B cell (primary cell): ENCODE results near the gene SLC25A40. TPM values are rescaled to one million over a fixed set of nuclear protein-coding genes. Genes with fewer than 3 reads are reported as not detected.

Experiments used
- ATAC-seq: fragments of 200-7000 bp; cut with Tn5 transposase; one replicate; pipeline ENCODE4 v1.10.0; 2021; ENCODE audit warnings: low read depth, mild to moderate bottlenecking, moderate number of reproducible peaks, moderate library complexity
- CTCF ChIA-PET: fragments of 350-600 bp; sonication (Branson Sonifier 250); formaldehyde crosslinking; loops from one replicate; lab custom pipeline; 2021; ENCODE audit warnings: antibody characterized with exemption, inconsistent platforms; lab: Charles Lee
- POLR2A ChIA-PET: fragments of 350-600 bp; sonication (Branson Sonifier 250); formaldehyde crosslinking; loops from one replicate; lab custom pipeline; 2021; ENCODE audit warnings: antibody characterized with exemption; lab: Charles Lee
- DNase-seq: peaks from one replicate; pipeline ENCODE4 v3.0.0; 2013
- H2AFZ ChIP-seq: 2 replicates; pipeline ENCODE4 v1.6.1; 2012; ENCODE audit warnings: mild to moderate bottlenecking, low read depth, low read length; ENCODE audit not compliant: insufficient read depth, poor library complexity, severe bottlenecking
- H3K27ac ChIP-seq, 2 donors: 1 replicate in 1 of 2; 2 replicates in 1 of 2; pipeline ENCODE4 v1.5.1; 2012 to 2013; ENCODE audit warnings: low read length in 2 of 2, mild to moderate bottlenecking in 2 of 2, moderate library complexity in 1 of 2
- H3K27me3 ChIP-seq, 4 experiments: fragments of 200-600 bp in 1 of 4; sonication (generic) in 1 of 4; replicated peaks in 1 of 4; 1 replicate in 2 of 4; 2 replicates in 2 of 4; pipeline versions ENCODE4 v1.6.1 to v1.7.0; 2013 to 2016; ENCODE audit warnings: low read length in 3 of 4, mild to moderate bottlenecking in 2 of 4, mixed read lengths in 1 of 4, moderate library complexity in 1 of 4; ENCODE audit not compliant: insufficient read depth in 4 of 4, control insufficient read depth in 3 of 4; ENCODE audit errors: control extremely low read depth in 1 of 4
- H3K36me3 ChIP-seq, 2 experiments: replicated peaks in 1 of 2; 1 replicate in 1 of 2; 2 replicates in 1 of 2; pipeline versions ENCODE4 v1.6.1 to v1.7.1; 2013; ENCODE audit warnings: low read length in 1 of 2; ENCODE audit not compliant: insufficient read depth in 2 of 2, control insufficient read depth in 1 of 2; ENCODE audit errors: control extremely low read depth in 1 of 2, extremely low read depth in 1 of 2
- H3K4me1 ChIP-seq, 2 donors: fragments of 200-600 bp in 1 of 2; sonication (generic) in 1 of 2; 1 replicate in 1 of 2; 2 replicates in 1 of 2; pipeline versions ENCODE4 v1.5.1 to v1.6.1; 2013 to 2017; ENCODE audit warnings: low read length in 2 of 2; ENCODE audit not compliant: control insufficient read depth in 2 of 2, insufficient read depth in 2 of 2
- H3K4me2 ChIP-seq: replicated peaks from 2 replicates; pipeline ENCODE3; 2012; ENCODE audit warnings: mild to moderate bottlenecking, low read depth, low read length; ENCODE audit not compliant: poor library complexity, severe bottlenecking
- H3K4me3 ChIP-seq, 5 experiments: fragments of 200-600 bp in 1 of 5; sonication (generic) in 1 of 5; 1 replicate in 3 of 5; 2 replicates in 2 of 5; pipeline versions ENCODE4 v1.5.1 to v1.7.0; 2011 to 2016; ENCODE audit warnings: low read length in 4 of 5, mild to moderate bottlenecking in 4 of 5, low read depth in 2 of 5, control low read depth in 1 of 5, moderate library complexity in 1 of 5; ENCODE audit not compliant: insufficient read depth in 1 of 5; ENCODE audit errors: control extremely low read depth in 1 of 5, extremely low read depth in 1 of 5
- H3K79me2 ChIP-seq: fragments of 200-600 bp; sonication (generic); one replicate; pipeline ENCODE4 v1.6.0; 2016; ENCODE audit warnings: low read length; ENCODE audit not compliant: control insufficient read depth, insufficient read depth
- H3K9ac ChIP-seq: fragments of 200-600 bp; sonication (generic); 2 replicates; pipeline ENCODE4 v1.6.1; 2017; ENCODE audit warnings: mild to moderate bottlenecking, low read length, moderate library complexity
- H3K9me3 ChIP-seq, 3 donors: one replicate each; pipeline versions ENCODE4 v1.6.1 to v1.7.1; 2013; ENCODE audit warnings: low read length in 2 of 3; ENCODE audit not compliant: control insufficient read depth in 2 of 3, insufficient read depth in 1 of 3; ENCODE audit errors: control extremely low read depth in 1 of 3
- H4K20me1 ChIP-seq: 2 replicates; pipeline ENCODE4 v1.6.0; 2012; ENCODE audit warnings: mild to moderate bottlenecking, low read length; ENCODE audit not compliant: insufficient read depth, control insufficient read depth, poor library complexity, severe bottlenecking
- H3K27ac Mint-ChIP-seq: one replicate; pipeline ENCODE4 v1.8.0; 2021; ENCODE audit warnings: mixed read lengths
- H3K27me3 Mint-ChIP-seq: one replicate; pipeline ENCODE4 v1.8.0; 2021; ENCODE audit warnings: mixed read lengths
- H3K4me1 Mint-ChIP-seq: one replicate; pipeline ENCODE4 v1.8.0; 2021; ENCODE audit warnings: mixed read lengths
- H3K4me3 Mint-ChIP-seq: one replicate; pipeline ENCODE4 v1.8.0; 2021; ENCODE audit warnings: mixed read lengths
- H3K9me3 Mint-ChIP-seq: one replicate; pipeline ENCODE4 v1.8.0; 2022; ENCODE audit warnings: mixed read lengths; ENCODE audit not compliant: insufficient read depth
- EZH2 ChIP-seq: IDR thresholded peaks from 2 replicates; pipeline ENCODE4 v1.6.1; 2012; ENCODE audit warnings: borderline replicate concordance, low read depth, mild to moderate bottlenecking, moderate library complexity, low read length; ENCODE audit not compliant: insufficient read depth, poor library complexity, severe bottlenecking
- WGBS: methylation state at CpG from one replicate; pipeline ENCODE4 v1.1.5; 2013; ENCODE audit warnings: missing lambda C conversion rate; ENCODE audit not compliant: insufficient coverage; 5-methylcytosine and 5-hydroxymethylcytosine counted together
- intact Hi-C: fragments of 100-400 bp; cut with micrococcal nuclease; formaldehyde crosslinking; loops from one replicate; pipeline ENCODE4 v1.10.0; 2022
- polyA plus RNA-seq: library from polyadenylated mRNA; depleted of rRNA; stranded (reverse); fragments of >200 nt; gene quantifications from 2 replicates; pipeline ENCODE4 v1.2.3, GENCODE V29; 2012
- total RNA-seq, 2 donors: library from RNA; stranded (reverse); fragments of 120-200 nt in 1 of 2; gene quantifications; 1 replicate in 1 of 2; 2 replicates in 1 of 2; pipeline versions ENCODE4 v1.2.3 to v1.2.4, GENCODE V29; 2013 to 2022
- TF ChIP-seq, protein P1 (sequence below): fragments of 200-600 bp; IDR thresholded peaks from one replicate; pipeline ENCODE4 v1.8.0; 2022; ENCODE audit warnings: antibody characterized with exemption, mild to moderate bottlenecking

The SLC25A40 gene
- total and polyA plus RNA-seq, 2 donors (not counting 1 experiment from before 2014, with no cell fraction given), result 10.5 to 28.1 TPM

DNA sequence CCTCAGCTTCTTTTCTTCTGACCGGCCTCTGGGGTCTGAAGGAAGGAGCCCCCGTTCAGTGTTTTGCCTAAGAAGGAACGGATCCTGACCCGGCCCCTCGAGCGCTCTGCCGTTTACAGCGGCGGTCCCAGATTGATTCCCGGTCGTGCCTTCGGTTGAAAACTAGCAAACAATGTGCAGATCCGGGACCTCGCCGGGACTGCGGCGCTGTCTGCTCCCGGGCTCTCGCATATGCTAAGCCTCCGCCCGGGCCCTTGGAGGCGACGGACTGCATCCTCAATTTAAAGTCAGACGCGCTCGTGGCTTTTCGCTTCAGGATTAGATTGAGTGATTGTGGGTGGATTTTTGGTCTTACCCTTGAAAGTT is 692 bp upstream of the SLC25A40 start:
- CTCF ChIA-PET, result interaction anchor here (1.8 kb wide), 1 partner anchor 10 kb away, joined by 5 read pairs; no protein-coding TSS in a partner anchor

More for the DNA sequence above, 692 bp upstream of the SLC25A40 start:
- Histone ChIP-seq H2AFZ (peak overlapping the region; percentile 93), H3K9ac (peak overlapping the region; percentile 87), H3K79me2 (peaks cover 85% of the 10 kb centered on the region), H4K20me1 (peaks cover 10% of the 10 kb centered on the region), H3K27ac (peak overlapping the region; percentile 83 to 93), H3K9me3 (no peaks in the 10 kb centered on the region), H3K4me2 (peak overlapping the region; percentile 93), H3K27me3 (no peaks in the 10 kb centered on the region), H3K4me1 (peaks cover 18 to 24% of the 10 kb centered on the region in 2 donors), H3K36me3 (peaks cover 0 to 2% of the 10 kb centered on the region in 2 experiments), H3K4me3 (peak overlapping the region; percentile 73 to 98 (median 93))
- Mint-ChIP-seq H3K27ac (peak overlapping the region; percentile 98), H3K27me3 (no peaks in the 10 kb centered on the region), H3K4me3 (peak overlapping the region; percentile 76), H3K9me3 (no peaks in the 10 kb centered on the region), H3K4me1 (peaks cover 37% of the 10 kb centered on the region)
- ATAC-seq (no peak), DNase-seq (no peak)
- WGBS, result under 1% methylated on average over 23 of the region's 27 CpGs
- intact Hi-C loops, result loop anchor here (1.0 to 2.0 kb wide), 8 partner anchors 10 to 725 kb away; partner anchors contain the start of genes ABCB4, ADAM22, CROT and DMTF1
- no peak for TF ChIP-seq EZH2
- TF ChIP-seq, protein P1, sequence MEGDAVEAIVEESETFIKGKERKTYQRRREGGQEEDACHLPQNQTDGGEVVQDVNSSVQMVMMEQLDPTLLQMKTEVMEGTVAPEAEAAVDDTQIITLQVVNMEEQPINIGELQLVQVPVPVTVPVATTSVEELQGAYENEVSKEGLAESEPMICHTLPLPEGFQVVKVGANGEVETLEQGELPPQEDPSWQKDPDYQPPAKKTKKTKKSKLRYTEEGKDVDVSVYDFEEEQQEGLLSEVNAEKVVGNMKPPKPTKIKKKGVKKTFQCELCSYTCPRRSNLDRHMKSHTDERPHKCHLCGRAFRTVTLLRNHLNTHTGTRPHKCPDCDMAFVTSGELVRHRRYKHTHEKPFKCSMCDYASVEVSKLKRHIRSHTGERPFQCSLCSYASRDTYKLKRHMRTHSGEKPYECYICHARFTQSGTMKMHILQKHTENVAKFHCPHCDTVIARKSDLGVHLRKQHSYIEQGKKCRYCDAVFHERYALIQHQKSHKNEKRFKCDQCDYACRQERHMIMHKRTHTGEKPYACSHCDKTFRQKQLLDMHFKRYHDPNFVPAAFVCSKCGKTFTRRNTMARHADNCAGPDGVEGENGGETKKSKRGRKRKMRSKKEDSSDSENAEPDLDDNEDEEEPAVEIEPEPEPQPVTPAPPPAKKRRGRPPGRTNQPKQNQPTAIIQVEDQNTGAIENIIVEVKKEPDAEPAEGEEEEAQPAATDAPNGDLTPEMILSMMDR, result no peak
- POLR2A ChIA-PET, result interaction anchor here (1.3 kb wide), 1 partner anchor 57 kb away, joined by 4 read pairs; the partner anchor contains the start of gene ADAM22
